ENCODE measurements around the gene CNTNAP5. TPM values are rescaled to one million over a fixed set of nuclear protein-coding genes. Genes with fewer than 3 reads are reported as not detected.

The CNTNAP5 gene
- total and polyA plus RNA-seq, 9 of the 15 experiments (the other 6 are each of a cell fraction or from before 2014, with no cell fraction given): not detected

DNA sequence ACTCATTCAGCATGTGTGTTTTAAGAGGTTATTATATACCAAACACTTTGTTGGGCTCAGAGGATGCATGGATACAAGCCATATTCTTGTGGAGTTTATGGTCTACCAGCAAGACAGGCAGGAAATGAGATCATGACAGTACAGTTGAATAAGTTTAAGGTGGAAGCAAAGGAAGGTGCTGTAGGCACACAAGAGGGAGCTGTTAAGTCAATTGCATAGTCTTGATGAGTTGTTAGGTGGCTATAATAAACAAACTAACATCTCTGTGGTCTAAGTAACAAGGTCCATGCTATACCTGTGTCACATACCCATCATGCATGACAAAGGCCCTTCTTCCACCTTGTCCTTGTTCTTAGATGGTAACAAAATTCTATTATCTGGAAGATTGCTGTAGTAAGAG, 538.3 kb downstream of the CNTNAP5 start:
- H3K4me2 ChIP-seq (ENCODE audit: insufficient read depth, low read length): no peak overlapping the region
- H3K36me3 ChIP-seq (ENCODE audit: control insufficient read depth, insufficient read depth, low read length): no peaks in the 10 kb centered on the region
- in situ Hi-C loops (cut with MboI) (no loop called here), intact Hi-C loops (cut with micrococcal nuclease) (no loop called here)
- no peaks in the 10 kb centered on the region for H3K9me1 ChIP-seq (ENCODE audit: control insufficient read depth, insufficient read depth, low read length)
- FAIRE-seq (no peak), DNase-seq (ENCODE audit: extremely low read depth in 1 of 4, low spot score in 3 of 4) (no peak), ATAC-seq (no peak)
- no peak overlapping the region for H2AFZ ChIP-seq (ENCODE audit: low read depth, low read length)
- no TSS peak for BruUV-seq (replicated peaks)
- TF ChIP-seq ZNF121 (CRISPR knock-in tag; conservative IDR thresholded peaks at IDR 0.05): no peak
- TF ChIP-seq, protein P1, sequence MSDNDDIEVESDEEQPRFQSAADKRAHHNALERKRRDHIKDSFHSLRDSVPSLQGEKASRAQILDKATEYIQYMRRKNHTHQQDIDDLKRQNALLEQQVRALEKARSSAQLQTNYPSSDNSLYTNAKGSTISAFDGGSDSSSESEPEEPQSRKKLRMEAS (CRISPR knock-in tag; IDR thresholded peaks at IDR 0.05): no peak
- TF ChIP-seq, protein P2, sequence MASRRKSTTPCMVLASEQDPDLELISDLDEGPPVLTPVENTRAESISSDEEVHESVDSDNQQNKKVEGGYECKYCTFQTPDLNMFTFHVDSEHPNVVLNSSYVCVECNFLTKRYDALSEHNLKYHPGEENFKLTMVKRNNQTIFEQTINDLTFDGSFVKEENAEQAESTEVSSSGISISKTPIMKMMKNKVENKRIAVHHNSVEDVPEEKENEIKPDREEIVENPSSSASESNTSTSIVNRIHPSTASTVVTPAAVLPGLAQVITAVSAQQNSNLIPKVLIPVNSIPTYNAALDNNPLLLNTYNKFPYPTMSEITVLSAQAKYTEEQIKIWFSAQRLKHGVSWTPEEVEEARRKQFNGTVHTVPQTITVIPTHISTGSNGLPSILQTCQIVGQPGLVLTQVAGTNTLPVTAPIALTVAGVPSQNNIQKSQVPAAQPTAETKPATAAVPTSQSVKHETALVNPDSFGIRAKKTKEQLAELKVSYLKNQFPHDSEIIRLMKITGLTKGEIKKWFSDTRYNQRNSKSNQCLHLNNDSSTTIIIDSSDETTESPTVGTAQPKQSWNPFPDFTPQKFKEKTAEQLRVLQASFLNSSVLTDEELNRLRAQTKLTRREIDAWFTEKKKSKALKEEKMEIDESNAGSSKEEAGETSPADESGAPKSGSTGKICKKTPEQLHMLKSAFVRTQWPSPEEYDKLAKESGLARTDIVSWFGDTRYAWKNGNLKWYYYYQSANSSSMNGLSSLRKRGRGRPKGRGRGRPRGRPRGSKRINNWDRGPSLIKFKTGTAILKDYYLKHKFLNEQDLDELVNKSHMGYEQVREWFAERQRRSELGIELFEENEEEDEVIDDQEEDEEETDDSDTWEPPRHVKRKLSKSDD (conservative IDR thresholded peaks at IDR 0.05; ENCODE audit: low read length): no peak
- no peaks in the 10 kb centered on the region for H3K4me1 ChIP-seq (replicated peaks in 1 of 2; ENCODE audit: control insufficient read depth in 2 of 2, insufficient read depth in 2 of 2, low read length in 2 of 2)
- ChIA-PET POLR2A (no interaction called here), CTCF (ENCODE audit: low intra/inter-chr PET ratio) (no interaction called here)
- no peak overlapping the region for H3K9ac ChIP-seq (ENCODE audit: insufficient read depth in 1 of 2, low read depth in 2 of 2, low read length in 2 of 2)
- H3K27ac ChIP-seq (ENCODE audit: extremely low read depth, low read depth, low read length): no peak overlapping the region
- H4K20me1 ChIP-seq (replicated peaks; ENCODE audit: control insufficient read depth, insufficient read depth, low read length): no peaks in the 10 kb centered on the region
- H3K79me2 ChIP-seq (ENCODE audit: control insufficient read depth, insufficient read depth, low read length): no peaks in the 10 kb centered on the region
- no peaks in the 10 kb centered on the region for H3K27me3 ChIP-seq (ENCODE audit: control insufficient read depth in 2 of 2, insufficient read depth in 2 of 2, low read length in 2 of 2)
- H3K4me3 ChIP-seq: no peak overlapping the region
- H3K9me3 ChIP-seq (replicated peaks; ENCODE audit: control insufficient read depth, insufficient read depth, low read depth, low read length): no peaks in the 10 kb centered on the region

DNA sequence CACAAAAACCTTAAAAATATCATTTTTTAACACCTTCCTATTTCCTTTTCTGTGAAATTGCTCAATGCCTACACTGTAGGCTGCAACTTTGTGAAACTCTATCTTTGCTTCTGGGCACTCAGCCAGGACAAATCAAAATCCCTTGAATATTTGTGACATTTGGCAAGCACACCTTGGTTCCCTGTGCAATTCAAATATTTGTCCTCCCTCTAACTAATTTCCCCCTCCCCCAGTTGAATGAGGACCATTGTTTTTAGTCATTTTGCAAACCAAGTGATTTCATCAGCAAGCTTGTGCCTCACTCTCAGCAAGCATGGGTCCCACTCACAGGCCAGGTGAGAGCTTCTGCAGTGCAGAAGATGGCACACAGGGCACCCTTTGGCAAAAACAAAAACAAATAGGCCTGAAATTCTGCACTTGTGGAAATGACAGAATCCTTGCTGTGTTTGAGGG, 541.5 kb downstream of the CNTNAP5 start:
- no peak for FAIRE-seq
- Histone ChIP-seq H3K27ac (ENCODE audit: extremely low read depth, low read depth, low read length) (no peak overlapping the region), H3K27me3 (ENCODE audit: control insufficient read depth in 2 of 2, insufficient read depth in 2 of 2, low read length in 2 of 2) (no peaks in the 10 kb centered on the region), H3K4me1 (replicated peaks in 1 of 2; ENCODE audit: control insufficient read depth in 2 of 2, insufficient read depth in 2 of 2, low read length in 2 of 2) (no peaks in the 10 kb centered on the region), H3K9ac (ENCODE audit: insufficient read depth in 1 of 2, low read depth in 2 of 2, low read length in 2 of 2) (no peak overlapping the region), H2AFZ (ENCODE audit: low read depth, low read length) (no peak overlapping the region), H3K9me3 (replicated peaks; ENCODE audit: control insufficient read depth, insufficient read depth, low read depth, low read length) (no peaks in the 10 kb centered on the region), H3K9me1 (ENCODE audit: control insufficient read depth, insufficient read depth, low read length) (no peaks in the 10 kb centered on the region), H3K4me2 (ENCODE audit: insufficient read depth, low read length) (no peak overlapping the region), H4K20me1 (replicated peaks; ENCODE audit: control insufficient read depth, insufficient read depth, low read length) (no peaks in the 10 kb centered on the region), H3K4me3 (no peak overlapping the region), H3K36me3 (ENCODE audit: control insufficient read depth, insufficient read depth, low read length) (no peaks in the 10 kb centered on the region), H3K79me2 (ENCODE audit: control insufficient read depth, insufficient read depth, low read length) (no peaks in the 10 kb centered on the region)
- no peak for DNase-seq (ENCODE audit: extremely low read depth in 1 of 4, low spot score in 3 of 4)
- ATAC-seq: no peak
- in situ Hi-C loops (cut with MboI): no loop called here
- CTCF ChIA-PET (ENCODE audit: low intra/inter-chr PET ratio): no interaction called here
- intact Hi-C loops (cut with micrococcal nuclease): no loop called here
- no TSS peak for BruUV-seq (replicated peaks)
- POLR2A ChIA-PET: interaction anchor here (0.5 kb wide), 1 partner anchor 1815 kb away, joined by 3 read pairs; no protein-coding TSS in a partner anchor
- TF ChIP-seq U2AF1 (optimal IDR thresholded peaks at IDR 0.05; ENCODE audit: low read depth, low read length): no peak
- no peak for TF ChIP-seq HCFC1 (IDR thresholded peaks at IDR 0.05; ENCODE audit: low read depth, low read length)
- TF ChIP-seq CHD2 (IDR thresholded peaks at IDR 0.05; ENCODE audit: low read depth, low read length): no peak
- TF ChIP-seq CC2D1A (IDR thresholded peaks at IDR 0.05): no peak
- TF ChIP-seq, protein P3, sequence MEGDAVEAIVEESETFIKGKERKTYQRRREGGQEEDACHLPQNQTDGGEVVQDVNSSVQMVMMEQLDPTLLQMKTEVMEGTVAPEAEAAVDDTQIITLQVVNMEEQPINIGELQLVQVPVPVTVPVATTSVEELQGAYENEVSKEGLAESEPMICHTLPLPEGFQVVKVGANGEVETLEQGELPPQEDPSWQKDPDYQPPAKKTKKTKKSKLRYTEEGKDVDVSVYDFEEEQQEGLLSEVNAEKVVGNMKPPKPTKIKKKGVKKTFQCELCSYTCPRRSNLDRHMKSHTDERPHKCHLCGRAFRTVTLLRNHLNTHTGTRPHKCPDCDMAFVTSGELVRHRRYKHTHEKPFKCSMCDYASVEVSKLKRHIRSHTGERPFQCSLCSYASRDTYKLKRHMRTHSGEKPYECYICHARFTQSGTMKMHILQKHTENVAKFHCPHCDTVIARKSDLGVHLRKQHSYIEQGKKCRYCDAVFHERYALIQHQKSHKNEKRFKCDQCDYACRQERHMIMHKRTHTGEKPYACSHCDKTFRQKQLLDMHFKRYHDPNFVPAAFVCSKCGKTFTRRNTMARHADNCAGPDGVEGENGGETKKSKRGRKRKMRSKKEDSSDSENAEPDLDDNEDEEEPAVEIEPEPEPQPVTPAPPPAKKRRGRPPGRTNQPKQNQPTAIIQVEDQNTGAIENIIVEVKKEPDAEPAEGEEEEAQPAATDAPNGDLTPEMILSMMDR (IDR thresholded peaks at IDR 0.05 in 2 of 3, conservative IDR thresholded peaks at IDR 0.05 in 1 of 3; ENCODE audit: insufficient read depth in 2 of 3, low read depth in 1 of 3, low read length in 3 of 3): no peak
- TF ChIP-seq, protein P4, sequence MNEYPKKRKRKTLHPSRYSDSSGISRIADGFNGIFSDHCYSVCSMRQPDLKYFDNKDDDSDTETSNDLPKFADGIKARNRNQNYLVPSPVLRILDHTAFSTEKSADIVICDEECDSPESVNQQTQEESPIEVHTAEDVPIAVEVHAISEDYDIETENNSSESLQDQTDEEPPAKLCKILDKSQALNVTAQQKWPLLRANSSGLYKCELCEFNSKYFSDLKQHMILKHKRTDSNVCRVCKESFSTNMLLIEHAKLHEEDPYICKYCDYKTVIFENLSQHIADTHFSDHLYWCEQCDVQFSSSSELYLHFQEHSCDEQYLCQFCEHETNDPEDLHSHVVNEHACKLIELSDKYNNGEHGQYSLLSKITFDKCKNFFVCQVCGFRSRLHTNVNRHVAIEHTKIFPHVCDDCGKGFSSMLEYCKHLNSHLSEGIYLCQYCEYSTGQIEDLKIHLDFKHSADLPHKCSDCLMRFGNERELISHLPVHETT (CRISPR knock-in tag; conservative IDR thresholded peaks at IDR 0.05 in 1 of 2, IDR thresholded peaks at IDR 0.05 in 1 of 2): no peak
- TF ChIP-seq SAP30 (IDR thresholded peaks at IDR 0.05; ENCODE audit: borderline replicate concordance, insufficient read depth, low read depth, low read length, poor library complexity, severe bottlenecking): no peak

Measured in K562 (cell line).